Peyer's patch (tissue), 4 donors: ENCODE data around the gene PDE4D. TPM values are rescaled to one million over a fixed set of nuclear protein-coding genes. Genes with fewer than 3 reads are reported as not detected.

ENCODE experiments used
- DNase-seq, 3 donors: peaks; one replicate each; pipeline ENCODE4 v3.0.0-alpha.2; 2017 to 2019
- H3K27ac ChIP-seq, 4 donors: fragments of 200-600 bp; sonication (generic); one replicate each; pipeline ENCODE4 v1.5.1; 2016 to 2019
- H3K27me3 ChIP-seq, 2 donors: fragments of 200-600 bp; sonication (generic); one replicate each; pipeline ENCODE4 v1.5.1; 2019
- H3K36me3 ChIP-seq, 3 donors: fragments of 200-600 bp; sonication (generic); one replicate each; pipeline ENCODE4 v1.5.1; 2016 to 2019
- H3K4me1 ChIP-seq, 4 donors: fragments of 200-600 bp; sonication (generic); one replicate each; pipeline ENCODE4 v1.5.1; 2016 to 2019
- H3K4me3 ChIP-seq, 4 donors: fragments of 200-600 bp; sonication (generic); 1 replicate in 3 of 4; 2 replicates in 1 of 4; pipeline ENCODE4 v1.5.1; 2016 to 2019; ENCODE audit warnings: mild to moderate bottlenecking in 1 of 4
- H3K9me3 ChIP-seq, 4 donors: fragments of 200-600 bp; sonication (generic); one replicate each; pipeline ENCODE4 v1.5.1; 2016 to 2019; ENCODE audit warnings: mild to moderate bottlenecking in 1 of 4
- CTCF ChIP-seq, 6 experiments: fragments of 450-650 bp in 4 of 6; fragments of 200-600 bp in 2 of 6; sonication (generic) in 1 of 6; IDR thresholded peaks; one replicate each; pipeline ENCODE4 v1.5.1; 2017 to 2019; ENCODE audit warnings: antibody characterized with exemption in 6 of 6, mild to moderate bottlenecking in 3 of 6, moderate library complexity in 1 of 6
- POLR2A ChIP-seq, 2 donors: fragments of 450-650 bp; IDR thresholded peaks; one replicate each; pipeline ENCODE4 v1.5.1; 2017; ENCODE audit warnings: antibody characterized with exemption in 2 of 2, mild to moderate bottlenecking in 2 of 2, moderate library complexity in 2 of 2
- total RNA-seq, 4 donors: library from RNA; depleted of rRNA; stranded (reverse); fragments of >200 nt; gene quantifications; one replicate each; pipeline ENCODE4 v1.1.0, GENCODE V29; 2016

Gene PDE4D
- total RNA-seq, 4 donors from 2014 or later, result 19.8 to 89.1 (median 43.9) TPM

DNA sequence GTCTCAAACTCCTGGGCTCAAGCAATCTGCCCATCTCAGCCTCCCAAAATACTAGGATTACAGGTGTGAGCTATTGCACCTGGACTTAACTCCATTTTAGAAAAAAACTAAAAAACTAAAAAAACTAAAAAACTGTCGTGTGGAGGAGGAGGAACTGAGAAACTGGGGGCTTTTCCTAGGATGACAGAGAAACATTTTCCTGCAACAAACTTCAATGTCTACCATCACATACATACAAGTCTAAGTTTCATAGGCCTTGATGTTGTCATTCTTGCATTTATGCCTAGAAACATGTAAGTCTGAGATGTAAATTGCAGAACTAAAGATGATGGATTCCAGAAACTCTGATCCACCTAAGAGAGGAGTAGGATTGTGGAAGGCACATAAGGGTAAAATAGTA, 753.8 kb downstream of the PDE4D start:
- TF ChIP-seq CTCF (IDR thresholded peaks at IDR 0.05) (no peak), POLR2A (IDR thresholded peaks at IDR 0.05) (no peak)
- H3K4me3 ChIP-seq, result no peak overlapping the region
- no peaks in the 10 kb centered on the region for H3K9me3 ChIP-seq
- no peak for DNase-seq
- no peaks in the 10 kb centered on the region for H3K36me3 ChIP-seq
- no peaks in the 10 kb centered on the region for H3K27me3 ChIP-seq
- no peak overlapping the region for H3K27ac ChIP-seq
- no peaks in the 10 kb centered on the region for H3K4me1 ChIP-seq

- TF ChIP-seq CTCF (IDR thresholded peaks at IDR 0.05), result no peak
- no peak for TF ChIP-seq POLR2A (IDR thresholded peaks at IDR 0.05)
- DNase-seq, result no peak
- Histone ChIP-seq H3K27ac (no peak overlapping the region), H3K4me1 (no peaks in the 10 kb centered on the region), H3K4me3 (no peak overlapping the region), H3K36me3 (no peaks in the 10 kb centered on the region), H3K9me3 (no peaks in the 10 kb centered on the region), H3K27me3 (no peaks in the 10 kb centered on the region)
These were observed 755.0 kb downstream of the PDE4D start for GRCh38 chr5:59138509-59138908.

- DNase-seq, result no peak
- H3K27ac ChIP-seq, result no peak overlapping the region
- no peaks in the 10 kb centered on the region for H3K27me3 ChIP-seq
- H3K36me3 ChIP-seq, result no peaks in the 10 kb centered on the region
- no peak for TF ChIP-seq CTCF (IDR thresholded peaks at IDR 0.05)
- TF ChIP-seq POLR2A (IDR thresholded peaks at IDR 0.05), result no peak
- H3K4me1 ChIP-seq, result no peaks in the 10 kb centered on the region
- no peak overlapping the region for H3K4me3 ChIP-seq
- H3K9me3 ChIP-seq, result no peaks in the 10 kb centered on the region
These were observed 755.7 kb downstream of the PDE4D start for GRCh38 chr5:59137846-59138245.

GRCh38 chr5:59136549-59136948, 757.0 kb downstream of the PDE4D start:
- Histone ChIP-seq H3K27me3 (no peaks in the 10 kb centered on the region), H3K4me1 (no peaks in the 10 kb centered on the region), H3K4me3 (no peak overlapping the region), H3K27ac (no peak overlapping the region), H3K36me3 (no peaks in the 10 kb centered on the region), H3K9me3 (no peaks in the 10 kb centered on the region)
- no peak for DNase-seq
- no peak for TF ChIP-seq CTCF (IDR thresholded peaks at IDR 0.05)
- no peak for TF ChIP-seq POLR2A (IDR thresholded peaks at IDR 0.05)

- Histone ChIP-seq H3K4me3 (no peak overlapping the region), H3K27me3 (no peaks in the 10 kb centered on the region), H3K36me3 (no peaks in the 10 kb centered on the region), H3K9me3 (no peaks in the 10 kb centered on the region), H3K4me1 (no peaks in the 10 kb centered on the region), H3K27ac (no peak overlapping the region)
- TF ChIP-seq POLR2A (IDR thresholded peaks at IDR 0.05) (no peak), CTCF (IDR thresholded peaks at IDR 0.05) (no peak)
- no peak for DNase-seq
These were observed 758.9 kb downstream of the PDE4D start for GRCh38 chr5:59134471-59135163.
